PC-9 (cell line): ENCODE data around the gene DNAJB12. TPM values are rescaled to one million over a fixed set of nuclear protein-coding genes. Genes with fewer than 3 reads are reported as not detected.

Experiments
- BruUV-seq: library from RNA; stranded (reverse); fragments of 400-500 nt; replicated peaks from 2 replicates; lab custom pipeline; 2021; lab: Mats Ljungman, UMichigan
- CTCF ChIA-PET: fragments of 300-600 bp; sonication (Branson Sonifier 250); formaldehyde crosslinking; loops from one replicate; lab custom pipeline; 2022; ENCODE audit warnings: antibody characterized with exemption; lab: Charles Lee
- POLR2A ChIA-PET: fragments of 300-600 bp; sonication (Branson Sonifier 250); formaldehyde crosslinking; loops from one replicate; lab custom pipeline; 2022; ENCODE audit warnings: antibody characterized with exemption; ENCODE audit not compliant: unreplicated experiment; lab: Charles Lee
- DNase-seq, 2 experiments: peaks; one replicate each; pipeline versions ENCODE4 v3.0.0 to v3.0.0-alpha.2; 2015 to 2022; ENCODE audit warnings: mixed read lengths in 1 of 2
- H2AFZ ChIP-seq: fragments of 200-600 bp; sonication (generic); 2 replicates; pipeline ENCODE4 v1.8.1; 2017; ENCODE audit warnings: antibody characterized with exemption
- H3F3A ChIP-seq: fragments of 200-600 bp; sonication (generic); 2 replicates; pipeline ENCODE4 v1.8.1; 2017; ENCODE audit warnings: antibody characterized with exemption, mild to moderate bottlenecking, low read depth; ENCODE audit not compliant: insufficient read depth
- H3K27ac ChIP-seq: fragments of 200-600 bp; sonication (generic); 2 replicates; pipeline ENCODE4 v1.6.1; 2016; ENCODE audit warnings: mixed run types
- H3K27me3 ChIP-seq: fragments of 200-600 bp; sonication (generic); 2 replicates; pipeline ENCODE4 v1.6.1; 2016; ENCODE audit warnings: low read depth, mixed run types; ENCODE audit not compliant: insufficient read depth
- H3K36me3 ChIP-seq: fragments of 200-600 bp; sonication (generic); 2 replicates; pipeline ENCODE4 v1.6.1; 2016; ENCODE audit warnings: low read depth, mixed run types
- H3K4me1 ChIP-seq: fragments of 200-600 bp; sonication (generic); replicated peaks from 2 replicates; pipeline ENCODE4 v1.6.1; 2016; ENCODE audit warnings: mixed run types; ENCODE audit not compliant: insufficient read depth
- H3K4me2 ChIP-seq: fragments of 200-600 bp; sonication (generic); 2 replicates; pipeline ENCODE4 v1.6.1; 2017; ENCODE audit warnings: mixed run types
- H3K4me3 ChIP-seq: fragments of 200-600 bp; sonication (generic); 2 replicates; pipeline ENCODE4 v1.6.1; 2016; ENCODE audit warnings: mixed run types
- H3K79me2 ChIP-seq: fragments of 200-600 bp; sonication (generic); 2 replicates; pipeline ENCODE4 v1.6.1; 2017; ENCODE audit warnings: low read depth, mixed run types
- H3K9me2 ChIP-seq: fragments of 200-600 bp; sonication (generic); 2 replicates; pipeline ENCODE4 v1.8.1; 2017; ENCODE audit warnings: mild to moderate bottlenecking; ENCODE audit not compliant: insufficient read depth
- H3K9me3 ChIP-seq: fragments of 200-600 bp; sonication (generic); 2 replicates; pipeline ENCODE4 v1.8.1; 2016; ENCODE audit warnings: low read depth; ENCODE audit not compliant: insufficient read depth
- H4K20me1 ChIP-seq: fragments of 200-600 bp; sonication (generic); 2 replicates; pipeline ENCODE4 v1.8.1; 2017; ENCODE audit not compliant: insufficient read depth
- CTCF ChIP-seq: fragments of 200-600 bp; sonication (generic); conservative IDR thresholded peaks from 2 replicates; pipeline ENCODE4 v1.6.1; 2017; ENCODE audit warnings: mixed run types, antibody characterized with exemption, mild to moderate bottlenecking, moderate library complexity
- EZH2 ChIP-seq: fragments of 200-600 bp; sonication (generic); IDR thresholded peaks from 2 replicates; pipeline ENCODE4 v1.8.0; 2017; ENCODE audit warnings: antibody characterized with exemption, low read depth
- intact Hi-C: fragments of 100-400 bp; cut with micrococcal nuclease; formaldehyde crosslinking; loops from one replicate; pipeline ENCODE4 v1.10.0; 2022; ENCODE audit not compliant: unreplicated experiment
- total RNA-seq: library from RNA; stranded (reverse); gene quantifications from 2 replicates; pipeline ENCODE4 v1.2.3, GENCODE V29; 2021

The DNAJB12 gene
- total RNA-seq, 1 experiment from 2014 or later = 46.9 TPM

GRCh38 chr10:72285972-72286521, 68.7 kb downstream of the DNAJB12 start:
- Histone ChIP-seq H3K9me3 (no peaks in the 10 kb centered on the region), H3K36me3 (no peaks in the 10 kb centered on the region), H3K79me2 (no peaks in the 10 kb centered on the region), H3K27me3 (no peaks in the 10 kb centered on the region), H3K27ac (no peak overlapping the region), H3F3A (peaks cover 15% of the 10 kb centered on the region; the same call in 1 of the 2 replicates), H3K4me3 (no peak overlapping the region), H4K20me1 (no peaks in the 10 kb centered on the region), H3K4me1 (peaks cover 5% of the 10 kb centered on the region), H3K9me2 (no peaks in the 10 kb centered on the region), H3K4me2 (no peak overlapping the region), H2AFZ (no peak overlapping the region)
- CTCF ChIA-PET = no interaction called here
- no peak for DNase-seq
- no TSS peak for BruUV-seq
- TF ChIP-seq EZH2 = no peak
- no peak for TF ChIP-seq CTCF
- intact Hi-C loops = no loop called here
- POLR2A ChIA-PET = no interaction called here

- 0 out of 2 replicates have a peak, but pooled peaks cover 9% of the 10 kb centered on the region for H3K4me1 ChIP-seq
- no peaks in the 10 kb centered on the region for H3K9me3 ChIP-seq
- H2AFZ ChIP-seq = no peak overlapping the region
- H3K36me3 ChIP-seq = no peaks in the 10 kb centered on the region
- H4K20me1 ChIP-seq = no peaks in the 10 kb centered on the region
- ChIA-PET POLR2A (no interaction called here), CTCF (no interaction called here)
- no peaks in the 10 kb centered on the region for H3K9me2 ChIP-seq
- no peak overlapping the region for H3K27ac ChIP-seq
- H3K79me2 ChIP-seq = no peaks in the 10 kb centered on the region
- TF ChIP-seq CTCF (no peak), EZH2 (no peak)
- peaks cover 30% of the 10 kb centered on the region for H3F3A ChIP-seq
- no TSS peak for BruUV-seq
- H3K4me3 ChIP-seq = no peak overlapping the region
- H3K4me2 ChIP-seq = no peak overlapping the region
- DNase-seq = no peak
- intact Hi-C loops = no loop called here
- H3K27me3 ChIP-seq = no peaks in the 10 kb centered on the region
Measured at GRCh38 chr10:72283131-72283530, 71.6 kb downstream of the DNAJB12 start.

Other genes starting within 250 kb of the DNAJB12 start
- gene ANAPC16, start 138.9 kb downstream of the DNAJB12 start, total RNA-seq = 142 and 171 TPM in 2 replicates
- gene ASCC1, start 138.6 kb downstream of the DNAJB12 start, total RNA-seq = 108 and 129 TPM in 2 replicates
- gene DDIT4, start 81.0 kb downstream of the DNAJB12 start, total RNA-seq = 178 and 212 TPM in 2 replicates